ENCODE data around the gene MEGF6.

Gene MEGF6

GRCh38 chr1:3611170-3612019, at the start of gene MEGF6:
TSS of gene MEGF6 (minus strand) at chr1:3611508. CDS start at chr1:3611268, 240 bp downstream.
- no peak for DNase-seq

- DNase-seq = no peak
Measured at GRCh38 chr1:3660704-3661103, 49.4 kb upstream of the MEGF6 start.

GRCh38 chr1:3659093-3659492, 47.8 kb upstream of the MEGF6 start:
- no peak for DNase-seq

GRCh38 chr1:3658231-3658615, 46.9 kb upstream of the MEGF6 start:
- no peak for DNase-seq

- no peak for DNase-seq
Measured at GRCh38 chr1:3657578-3658230, 46.4 kb upstream of the MEGF6 start.

GRCh38 chr1:3657096-3657475, 45.8 kb upstream of the MEGF6 start:
- no peak for DNase-seq

- no peak for DNase-seq
Measured at GRCh38 chr1:3656450-3657095, 45.3 kb upstream of the MEGF6 start.

- no peak for DNase-seq
Measured at GRCh38 chr1:3654549-3655281, 43.4 kb upstream of the MEGF6 start.

- DNase-seq = no peak
Measured at GRCh38 chr1:3653286-3653618, 41.9 kb upstream of the MEGF6 start.

GRCh38 chr1:3652548-3653285, 41.4 kb upstream of the MEGF6 start:
- no peak for DNase-seq

GRCh38 chr1:3651930-3652547, 40.7 kb upstream of the MEGF6 start, which contains the start of gene TP73:
TSS of gene TP73 (plus strand) at chr1:3652516. CDS start at chr1:3682366, 29,850 bp downstream.
- no peak for DNase-seq

GRCh38 chr1:3651026-3651929, 40.0 kb upstream of the MEGF6 start:
- no peak for DNase-seq

GRCh38 chr1:3650248-3651025, 39.1 kb upstream of the MEGF6 start:
- no peak for DNase-seq

GRCh38 chr1:3649342-3650247, 38.3 kb upstream of the MEGF6 start, which contains the start of gene WRAP73:
TSS of gene WRAP73 (minus strand) at chr1:3650103. CDS start at chr1:3649999, 104 bp downstream.
- no peak for DNase-seq

- no peak for DNase-seq
Measured at GRCh38 chr1:3646596-3646995, 35.3 kb upstream of the MEGF6 start.

- DNase-seq = no peak
Measured at GRCh38 chr1:3645666-3646355, 34.5 kb upstream of the MEGF6 start.

GRCh38 chr1:3645247-3645646, 33.9 kb upstream of the MEGF6 start:
- DNase-seq = no peak

GRCh38 chr1:3644273-3644672, 33.0 kb upstream of the MEGF6 start:
- DNase-seq = no peak

All from NCI-H2029 (cell line).